HepG2 (cell line): Measurements from ENCODE around the gene VDAC1. TPM values are rescaled to one million over a fixed set of nuclear protein-coding genes. Genes with fewer than 3 reads are reported as not detected.
A peak's percentile ranks its signal among the peaks of the same experiment; 100 is the strongest.

Experiments
- ATAC-seq: fragments of 200-7000 bp; cut with Tn5 transposase; 3 replicates; pipeline ENCODE4 v1.9.1; 2020; ENCODE audit warnings: mild to moderate bottlenecking, moderate library complexity
- BruUV-seq: library from RNA; stranded (reverse); fragments of 400-500 nt; replicated peaks from 2 replicates; lab custom pipeline; 2021; lab: Mats Ljungman, UMichigan
- CTCF ChIA-PET: fragments of 300-600 bp; formaldehyde crosslinking; extraction: SDS; loops from one replicate; lab custom pipeline; 2021; ENCODE audit warnings: low total read pairs, inconsistent platforms, low intra/inter-chr PET ratio; lab: Yijun Ruan, JAX
- POLR2A ChIA-PET: fragments of 350-600 bp; sonication (Branson Sonifier 250); formaldehyde crosslinking; loops from one replicate; lab custom pipeline; 2020; ENCODE audit warnings: antibody characterized with exemption, inconsistent platforms; lab: Yijun Ruan, JAX
- DNase-seq: peaks from one replicate; pipeline ENCODE4 v3.0.0-alpha.2; 2015; ENCODE audit warnings: low spot score
- FAIRE-seq: peaks from 3 replicates; lab custom pipeline; 2011; peaks lifted over from hg19 to GRCh38; lab: Jason Lieb, UNC
- H2AFZ ChIP-seq: one replicate; pipeline ENCODE4 v1.6.1; 2011; ENCODE audit warnings: low read length, inconsistent platforms
- H3K27ac ChIP-seq: fragments of 300-600 bp; 3 replicates; pipeline ENCODE4 v1.8.0; 2011; ENCODE audit warnings: mixed run types, mild to moderate bottlenecking, mixed read lengths, low read length, inconsistent platforms; ENCODE audit not compliant: insufficient read depth; ENCODE audit errors: extremely low read length
- H3K27me3 ChIP-seq, 2 experiments: fragments of 200-600 bp in 1 of 2; 2 replicates in 1 of 2; 3 replicates in 1 of 2; pipeline versions ENCODE4 v1.6.0 to v1.8.0; 2011; ENCODE audit warnings: low read length in 2 of 2, mild to moderate bottlenecking in 2 of 2, moderate library complexity in 2 of 2, inconsistent platforms in 1 of 2; ENCODE audit not compliant: insufficient read depth in 2 of 2, control insufficient read depth in 1 of 2
- H3K36me3 ChIP-seq, 2 experiments: fragments of 200-600 bp in 1 of 2; replicated peaks in 1 of 2; 2 replicates in 1 of 2; 3 replicates in 1 of 2; pipeline versions ENCODE4 v1.5.1 to v1.8.0; 2011; ENCODE audit warnings: low read length in 2 of 2, inconsistent platforms in 1 of 2; ENCODE audit not compliant: insufficient read depth in 2 of 2, control insufficient read depth in 1 of 2
- H3K4me1 ChIP-seq: 2 replicates; pipeline ENCODE4 v1.5.1; 2012; ENCODE audit warnings: low read length, inconsistent platforms; ENCODE audit not compliant: insufficient read depth
- H3K4me2 ChIP-seq: 2 replicates; pipeline ENCODE4 v1.6.0; 2011; ENCODE audit warnings: low read depth, low read length, inconsistent platforms
- H3K4me3 ChIP-seq, 3 experiments: fragments of 200-600 bp in 1 of 3; sonication (generic), shearing (Covaris generic) in 1 of 3; replicated peaks in 1 of 3; 2 replicates each; pipeline ENCODE4 v1.5.1; 2011 to 2016; ENCODE audit warnings: low read length in 3 of 3, inconsistent platforms in 2 of 3, low read depth in 2 of 3, mild to moderate bottlenecking in 2 of 3, control low read depth in 1 of 3, mixed read lengths in 1 of 3; ENCODE audit not compliant: insufficient read depth in 1 of 3
- H3K79me2 ChIP-seq: one replicate; pipeline ENCODE4 v1.6.1; 2011; ENCODE audit warnings: low read length, inconsistent platforms; ENCODE audit not compliant: insufficient read depth
- H3K9ac ChIP-seq: 2 replicates; pipeline ENCODE4 v1.6.0; 2011; ENCODE audit warnings: mild to moderate bottlenecking, low read depth, low read length, inconsistent platforms; ENCODE audit not compliant: insufficient read depth
- H3K9me3 ChIP-seq: 2 replicates; pipeline ENCODE4 v1.5.1; 2012; ENCODE audit warnings: mild to moderate bottlenecking, low read length
- H4K20me1 ChIP-seq: 2 replicates; pipeline ENCODE4 v1.6.0; 2011; ENCODE audit warnings: inconsistent platforms, mild to moderate bottlenecking, low read length, moderate library complexity; ENCODE audit not compliant: insufficient read depth
- BCL6 ChIP-seq: IDR thresholded peaks from 2 replicates; pipeline ENCODE4 v1.6.1; 2016; ENCODE audit warnings: missing genetic modification reagents, missing compliant biosample characterization
- FOXA1 ChIP-seq, 2 experiments: fragments of 450-650 bp in 1 of 2; sonication (generic) in 1 of 2; formaldehyde crosslinking in 1 of 2; IDR thresholded peaks; 2 replicates each; pipeline versions ENCODE4 v1.4.0 to v1.6.1; 2016 to 2020; ENCODE audit warnings: missing genetic modification reagents in 1 of 2
- FOXA3 ChIP-seq: IDR thresholded peaks from 2 replicates; pipeline ENCODE4 v1.6.1; 2016; ENCODE audit warnings: missing genetic modification reagents, missing compliant biosample characterization
- HIC2 ChIP-seq: sonication (generic); formaldehyde crosslinking; IDR thresholded peaks from 2 replicates; pipeline ENCODE4 v1.9.0; 2022; ENCODE audit warnings: low read depth, missing genetic modification reagents
- KLF13 ChIP-seq: sonication (generic); formaldehyde crosslinking; IDR thresholded peaks from 2 replicates; pipeline ENCODE4 v1.4.0; 2020; ENCODE audit warnings: mild to moderate bottlenecking, missing genetic modification reagents
- MZF1 ChIP-seq: sonication (generic); formaldehyde crosslinking; IDR thresholded peaks from 2 replicates; pipeline ENCODE4 v1.8.1; 2023; ENCODE audit warnings: mild to moderate bottlenecking, missing genetic modification reagents, borderline replicate concordance
- NCOA2 ChIP-seq: sonication (generic); formaldehyde crosslinking; IDR thresholded peaks from 2 replicates; pipeline ENCODE4 v1.8.0; 2022; ENCODE audit warnings: inconsistent platforms
- NCOA5 ChIP-seq: sonication (generic); formaldehyde crosslinking; IDR thresholded peaks from 2 replicates; pipeline ENCODE4 v1.4.0; 2020; ENCODE audit warnings: missing genetic modification reagents
- NR2F6 ChIP-seq, 2 experiments: IDR thresholded peaks; 2 replicates each; pipeline ENCODE4 v1.6.1; 2016; ENCODE audit warnings: antibody characterized with exemption in 1 of 2, mild to moderate bottlenecking in 1 of 2
- RARA ChIP-seq: IDR thresholded peaks from 2 replicates; pipeline ENCODE4 v1.6.1; 2016; ENCODE audit warnings: missing genetic modification reagents, missing compliant biosample characterization
- RXRA ChIP-seq: sonication (generic); formaldehyde crosslinking; IDR thresholded peaks from 2 replicates; pipeline ENCODE4 v1.5.1; 2020; ENCODE audit warnings: missing genetic modification reagents
- RXRB ChIP-seq: IDR thresholded peaks from 2 replicates; pipeline ENCODE4 v1.6.1; 2016; ENCODE audit warnings: borderline replicate concordance, missing genetic modification reagents, missing compliant biosample characterization
- SALL1 ChIP-seq: sonication (generic); formaldehyde crosslinking; IDR thresholded peaks from 2 replicates; pipeline ENCODE4 v1.8.0; 2022; ENCODE audit warnings: mild to moderate bottlenecking, missing genetic modification reagents
- SIN3B ChIP-seq: fragments of 150-350 bp; IDR thresholded peaks from 2 replicates; pipeline ENCODE4 v1.6.1; 2014; ENCODE audit warnings: low read length
- ZNF547 ChIP-seq: sonication (generic); formaldehyde crosslinking; IDR thresholded peaks from 2 replicates; pipeline ENCODE4 v1.5.1; 2020; ENCODE audit warnings: mild to moderate bottlenecking, missing genetic modification reagents
- ZNF629 ChIP-seq: sonication (generic); formaldehyde crosslinking; conservative IDR thresholded peaks from 2 replicates; pipeline ENCODE4 v1.5.0; 2020; ENCODE audit warnings: missing genetic modification reagents
- ZNF687 ChIP-seq: sonication (generic); formaldehyde crosslinking; IDR thresholded peaks from 2 replicates; pipeline ENCODE4 v1.5.1; 2020; ENCODE audit warnings: mild to moderate bottlenecking, missing genetic modification reagents, moderate library complexity
- WGBS: methylation state at CpG from one replicate; pipeline ENCODE4 v1.1.6; 2017; ENCODE audit warnings: low lambda C conversion rate; 5-methylcytosine and 5-hydroxymethylcytosine counted together
- in situ Hi-C: cut with HindIII; loops from 2 replicates; pipeline ENCODE4 v1.10.0; 2017; ENCODE audit warnings: low pct_unique_long_range_greater_than_20kb; ENCODE audit not compliant: extremely low pct_ligation_motif_present
- intact Hi-C: fragments of 100-400 bp; cut with micrococcal nuclease; formaldehyde crosslinking; loops from one replicate; pipeline ENCODE4 v1.10.0; 2022; ENCODE audit not compliant: unreplicated experiment
- polyA plus RNA-seq, 8 experiments: library from polyadenylated mRNA; depleted of rRNA in 3 of 8; stranded (reverse) in 7 of 8; unstranded in 1 of 8; fragments of >200 nt; fragmentation: Illumina TruSeq in 4 of 8; extraction: Trizol in 4 of 8; gene quantifications; 2 replicates each; pipeline versions ENCODE4 v1.2.1 to v1.2.3, GENCODE V29; 2011 to 2016; ENCODE audit warnings: low read depth in 4 of 8, missing spikeins in 1 of 8, mixed read lengths in 1 of 8; ENCODE audit not compliant: insufficient read depth in 1 of 8
- total RNA-seq, 5 experiments: library from RNA; depleted of rRNA; stranded (reverse); fragments of >200 nt; fragmentation: Illumina TruSeq; extraction: Trizol; gene quantifications; 2 replicates each; pipeline ENCODE4 v1.2.3, GENCODE V29; 2016; ENCODE audit warnings: low read depth in 1 of 5

The VDAC1 gene
- total and polyA plus RNA-seq, 2 of the 13 experiments (the other 11 are each of a cell fraction or from before 2014, with no cell fraction given): 112 to 380 TPM

- Histone ChIP-seq H3K9ac (no peak overlapping the region), H3K27ac (no peak overlapping the region), H3K4me1 (peaks cover 62% of the 10 kb centered on the region), H3K4me3 (peak overlapping the region in 1 of 3 experiments; percentile 14; a peak in 1 of 6 replicates), H3K27me3 (no peaks in the 10 kb centered on the region), H4K20me1 (no peaks in the 10 kb centered on the region), H3K36me3 (no peaks in the 10 kb centered on the region), H2AFZ (no peak overlapping the region), H3K4me2 (peak overlapping the region; percentile 35), H3K79me2 (no peaks in the 10 kb centered on the region), H3K9me3 (no peaks in the 10 kb centered on the region)
- POLR2A ChIA-PET: interaction anchor here (1.2 to 2.6 kb wide), 4 partner anchors 37 to 104 kb away, joined by 3 to 25 read pairs (median 4); partner anchors contain the start of gene VDAC1
- 20% methylated on average over 5 of the region's 11 CpGs for WGBS
- DNase-seq: no peak
- FAIRE-seq: no peak
- CTCF ChIA-PET: interaction anchor here (1.1 to 4.1 kb wide), 2 partner anchors 99 to 104 kb away, joined by 3 to 71 read pairs; no protein-coding TSS in a partner anchor
- BruUV-seq: no TSS peak
- intact Hi-C loops: no loop called here
- in situ Hi-C loops: loop anchor here (5.0 to 10.0 kb wide), 3 partner anchors 56 to 243 kb away; no protein-coding TSS in a partner anchor
- ATAC-seq: no peak; the same call in 2 of the 3 replicates
- TF ChIP-seq ZNF687 (CRISPR knock-in tag): peak; percentile 55
- no peak for TF ChIP-seq FOXA1 (IDR thresholded peaks at IDR 0.05)
- TF ChIP-seq FOXA1 (CRISPR knock-in tag; IDR thresholded peaks at IDR 0.05): 0 out of 2 replicates have a peak, but pooled peaks have one; percentile 8
- TF ChIP-seq NCOA2 (CRISPR knock-in tag): 0 out of 2 replicates have a peak, but pooled peaks have one; percentile 5
- TF ChIP-seq SALL1 (CRISPR knock-in tag): 0 out of 2 replicates have a peak, but pooled peaks have one; percentile 8
- TF ChIP-seq NR2F6 (IDR thresholded peaks at IDR 0.05): no peak
- 0 out of 2 replicates have a peak, but pooled peaks have one; percentile 6 for TF ChIP-seq NR2F6 (CRISPR knock-in tag; IDR thresholded peaks at IDR 0.05)
- TF ChIP-seq BCL6: peak; percentile 53; the same call in 1 of the 2 replicates
- 0 out of 2 replicates have a peak, but pooled peaks have one; percentile 6 for TF ChIP-seq ZNF547 (CRISPR knock-in tag)
- no peak for TF ChIP-seq NCOA5
- TF ChIP-seq HIC2 (CRISPR knock-in tag): peak; percentile 52; the same call in 1 of the 2 replicates
- TF ChIP-seq RXRB (CRISPR knock-in tag): peak; percentile 48
- peak; percentile 76 for TF ChIP-seq ZNF629 (CRISPR knock-in tag)
- TF ChIP-seq KLF13 (CRISPR knock-in tag): no peak
- TF ChIP-seq RARA: peak; percentile 74
- TF ChIP-seq FOXA3 (CRISPR knock-in tag): 0 out of 2 replicates have a peak, but pooled peaks have one; percentile 18
- no peak for TF ChIP-seq SIN3B
- 0 out of 2 replicates have a peak, but pooled peaks have one; percentile 26 for TF ChIP-seq MZF1 (CRISPR knock-in tag)
- TF ChIP-seq RXRA (CRISPR knock-in tag): peak; percentile 41; the same call in 1 of the 2 replicates
These were observed 37.0 kb upstream of the VDAC1 start for GRCh38 chr5:134041570-134042411.
